ENCODE measurements around the gene PFKM.

Gene PFKM

DNA sequence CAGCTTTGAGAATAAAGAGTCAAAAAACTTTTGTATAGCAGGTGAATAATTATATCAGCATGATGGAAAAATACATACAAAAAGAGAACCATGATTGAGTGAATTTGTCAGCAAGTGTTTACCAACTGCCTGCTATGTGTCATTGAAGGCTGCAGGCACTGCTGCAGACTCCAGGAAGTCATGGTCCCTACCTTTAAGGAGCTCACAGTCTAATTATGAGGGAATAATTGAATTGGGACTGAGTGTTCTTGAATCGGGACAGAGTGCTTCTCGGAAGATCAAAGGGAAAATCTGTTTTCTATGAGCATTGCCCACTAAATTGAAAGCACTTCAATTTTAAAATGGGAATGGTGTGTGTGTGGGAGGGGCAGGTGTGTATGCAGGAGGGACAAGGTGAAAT, 74.5 kb downstream of the PFKM start:
- H3K4me3 ChIP-seq (ENCODE audit: low read depth, low read length): no peak overlapping the region
- TF ChIP-seq, protein P1, sequence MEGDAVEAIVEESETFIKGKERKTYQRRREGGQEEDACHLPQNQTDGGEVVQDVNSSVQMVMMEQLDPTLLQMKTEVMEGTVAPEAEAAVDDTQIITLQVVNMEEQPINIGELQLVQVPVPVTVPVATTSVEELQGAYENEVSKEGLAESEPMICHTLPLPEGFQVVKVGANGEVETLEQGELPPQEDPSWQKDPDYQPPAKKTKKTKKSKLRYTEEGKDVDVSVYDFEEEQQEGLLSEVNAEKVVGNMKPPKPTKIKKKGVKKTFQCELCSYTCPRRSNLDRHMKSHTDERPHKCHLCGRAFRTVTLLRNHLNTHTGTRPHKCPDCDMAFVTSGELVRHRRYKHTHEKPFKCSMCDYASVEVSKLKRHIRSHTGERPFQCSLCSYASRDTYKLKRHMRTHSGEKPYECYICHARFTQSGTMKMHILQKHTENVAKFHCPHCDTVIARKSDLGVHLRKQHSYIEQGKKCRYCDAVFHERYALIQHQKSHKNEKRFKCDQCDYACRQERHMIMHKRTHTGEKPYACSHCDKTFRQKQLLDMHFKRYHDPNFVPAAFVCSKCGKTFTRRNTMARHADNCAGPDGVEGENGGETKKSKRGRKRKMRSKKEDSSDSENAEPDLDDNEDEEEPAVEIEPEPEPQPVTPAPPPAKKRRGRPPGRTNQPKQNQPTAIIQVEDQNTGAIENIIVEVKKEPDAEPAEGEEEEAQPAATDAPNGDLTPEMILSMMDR (IDR thresholded peaks at IDR 0.05; ENCODE audit: insufficient read depth, low read depth, low read length, missing control alignments): no peak
- DNase-seq (ENCODE audit: low read depth): no peak

DNA sequence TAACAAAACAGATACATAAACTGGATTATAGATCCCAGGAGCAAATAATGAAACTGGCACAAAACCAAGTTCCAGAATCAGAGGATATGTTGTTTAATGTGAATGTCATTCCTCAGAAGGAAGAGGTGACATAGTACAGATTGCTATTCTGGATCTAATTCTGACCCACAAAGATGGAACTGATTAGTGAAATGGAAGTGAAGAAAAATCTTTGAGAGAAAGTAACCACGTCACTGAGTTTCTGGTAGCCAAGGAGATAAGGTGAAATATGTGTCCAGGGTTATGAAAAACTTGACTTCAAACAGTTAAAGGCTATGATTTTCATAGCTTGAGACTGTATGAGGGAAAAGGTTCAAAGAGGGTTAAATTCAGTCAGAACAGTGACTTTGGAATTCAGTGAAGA, 75.6 kb downstream of the PFKM start:
- no peak overlapping the region for H3K4me3 ChIP-seq (ENCODE audit: low read depth, low read length)
- DNase-seq (ENCODE audit: low read depth): no peak
- TF ChIP-seq, protein P1 (IDR thresholded peaks at IDR 0.05; ENCODE audit: insufficient read depth, low read depth, low read length, missing control alignments): no peak
